IPS DF 4.7 (cell line): Measurements from ENCODE around the gene APOB.

Source experiments
- DNase-seq: peaks from one replicate; pipeline ENCODE4 v3.0.0-alpha.2; 2013; ENCODE audit warnings: low spot score; ENCODE audit errors: extremely low read depth

APOB gene

DNA sequence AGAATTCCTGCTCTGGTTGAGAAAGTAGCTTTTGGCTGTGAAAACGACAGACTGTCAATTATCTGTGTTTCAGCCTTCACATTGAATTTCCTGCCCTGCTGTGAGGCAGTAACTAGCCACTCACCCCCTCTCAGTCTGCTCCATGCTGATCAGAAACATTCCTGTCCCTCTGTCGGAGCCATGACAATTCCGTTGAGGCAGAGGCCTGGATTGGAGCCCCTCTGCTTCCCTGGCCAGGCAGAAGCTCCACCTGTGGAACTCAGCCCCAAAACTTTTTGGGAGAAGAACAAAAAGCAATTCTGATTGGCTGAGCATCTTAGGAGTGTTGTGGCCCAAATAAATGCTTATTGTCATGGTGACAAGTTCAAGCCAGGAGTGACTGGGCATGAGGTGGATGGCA, 60.0 kb downstream of the APOB start:
- DNase-seq = no peak

DNA sequence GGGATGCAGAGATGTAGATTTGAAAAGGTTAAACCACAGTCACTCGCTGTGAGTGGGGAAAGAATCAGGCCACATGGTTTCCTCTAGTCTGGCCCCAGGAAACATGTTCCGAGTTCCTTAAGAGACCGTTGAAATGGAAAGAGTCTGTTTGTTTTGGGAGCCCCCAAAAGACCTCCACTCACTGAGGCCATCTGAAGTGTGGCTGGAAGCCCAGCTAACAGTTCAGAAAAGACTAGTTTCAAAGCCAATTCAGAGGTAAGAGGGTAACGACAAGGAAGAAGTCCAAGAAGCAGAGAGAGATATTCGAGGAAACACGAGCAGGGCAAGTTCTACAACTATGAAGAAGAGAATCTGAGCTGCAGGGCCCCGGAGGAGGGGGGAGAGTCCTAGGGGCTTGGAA, 61.0 kb downstream of the APOB start:
- no peak for DNase-seq

DNA sequence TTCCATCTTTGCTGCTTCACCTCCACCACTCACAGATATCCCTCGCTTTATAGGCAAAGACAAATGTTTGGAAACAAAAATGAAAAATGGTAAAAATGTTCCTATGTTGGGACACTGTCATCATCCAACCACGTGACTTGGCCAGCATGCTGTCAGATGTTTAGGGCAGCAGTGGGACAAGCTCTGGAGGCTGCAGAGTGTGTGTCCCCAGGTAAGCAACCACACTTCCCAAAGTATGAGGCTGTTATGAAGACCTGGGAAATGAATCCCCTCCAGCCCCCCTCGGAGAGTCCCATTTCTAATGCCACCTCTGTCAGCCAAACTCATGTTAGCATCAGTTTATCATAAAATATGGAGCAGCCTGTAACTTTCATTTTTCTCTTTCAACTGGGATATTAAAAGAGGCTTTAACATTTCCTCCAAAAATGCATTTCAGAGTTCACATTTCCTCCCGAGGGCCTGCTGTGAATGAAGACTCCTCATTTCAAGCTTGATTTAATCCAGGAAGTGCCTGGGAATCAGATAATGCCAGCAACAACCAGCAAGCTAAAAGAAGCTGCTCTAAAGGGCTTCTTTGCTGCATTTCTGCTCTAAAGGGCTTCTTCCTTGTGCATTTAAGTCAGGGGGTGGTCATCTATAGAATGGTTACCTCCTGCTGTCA, 66.2 kb downstream of the APOB start:
- DNase-seq = no peak

DNA sequence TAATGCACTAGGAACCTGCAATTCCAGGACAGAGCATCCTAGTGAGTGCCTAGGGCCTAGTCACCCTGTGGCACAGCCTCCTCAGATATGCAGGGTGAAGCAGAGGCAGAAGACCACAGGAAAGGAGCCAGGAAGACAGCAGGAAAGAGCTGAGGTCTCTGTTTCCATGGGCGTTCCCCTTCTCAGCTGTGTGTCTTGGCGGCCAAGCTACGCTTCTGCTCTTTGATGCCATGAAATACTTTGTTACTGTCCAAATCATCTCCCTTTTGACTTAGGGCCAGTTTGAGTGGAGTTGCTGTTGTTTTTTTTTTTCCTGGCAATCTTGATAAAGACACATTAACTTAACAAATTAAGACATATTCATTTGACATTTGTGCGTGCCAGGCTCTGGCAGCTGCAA, 67.3 kb downstream of the APOB start:
- DNase-seq = no peak

DNA sequence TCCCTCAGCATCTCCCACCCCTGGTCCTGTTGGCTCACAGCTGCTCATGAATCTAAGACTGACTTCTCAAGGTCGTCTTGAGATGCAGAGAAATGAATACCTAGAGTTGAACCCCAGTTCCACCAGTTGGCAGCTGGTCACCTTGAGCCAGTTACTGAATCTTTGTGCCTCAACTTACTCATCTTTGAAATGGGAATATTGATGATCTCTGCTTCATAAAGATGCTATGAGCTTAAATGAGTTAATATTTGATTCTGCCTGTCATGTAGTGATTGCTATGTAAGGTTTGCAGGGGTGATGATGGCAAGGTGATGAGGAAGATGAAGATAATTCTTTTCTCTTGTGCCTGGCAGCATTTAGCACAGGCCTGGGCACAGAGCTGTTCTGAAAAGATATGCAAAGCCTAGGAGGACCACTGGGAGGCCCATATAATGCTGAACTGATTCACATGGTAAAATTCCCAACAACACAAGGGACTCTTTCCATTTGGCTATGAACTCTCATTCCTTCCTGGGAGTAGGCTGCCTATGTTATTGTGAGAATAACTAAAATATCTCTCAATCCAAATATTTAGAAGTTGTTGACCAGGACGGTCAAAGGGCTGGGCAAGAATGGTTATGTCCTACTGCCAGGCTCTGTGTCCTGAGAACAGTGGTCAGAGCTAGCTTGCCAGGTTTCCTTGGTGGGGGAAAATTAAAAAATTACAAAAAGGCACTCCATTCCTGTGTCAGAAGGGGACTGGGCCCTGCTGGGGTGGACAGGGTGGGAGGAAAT, 70.9 kb downstream of the APOB start:
- no peak for DNase-seq

DNA sequence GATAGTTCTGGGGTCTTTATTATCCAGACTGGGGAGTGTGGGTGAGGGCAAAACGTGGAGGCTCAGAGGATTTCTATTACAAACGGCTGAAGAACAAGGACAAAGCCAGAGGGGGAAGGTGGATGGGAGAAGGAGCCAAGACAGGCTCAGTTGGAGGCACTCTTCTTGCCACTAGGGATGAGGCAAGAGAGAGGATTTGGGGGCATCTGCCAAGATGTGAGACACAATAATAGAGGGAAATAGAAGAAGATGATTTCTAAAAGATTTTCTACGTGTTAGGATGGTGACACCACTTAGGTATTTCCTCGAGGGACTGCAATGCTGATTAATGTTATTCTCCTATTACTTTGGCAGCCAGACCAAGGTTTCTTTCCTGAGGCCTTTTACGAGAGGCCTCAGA, 71.8 kb downstream of the APOB start:
- no peak for DNase-seq

DNA sequence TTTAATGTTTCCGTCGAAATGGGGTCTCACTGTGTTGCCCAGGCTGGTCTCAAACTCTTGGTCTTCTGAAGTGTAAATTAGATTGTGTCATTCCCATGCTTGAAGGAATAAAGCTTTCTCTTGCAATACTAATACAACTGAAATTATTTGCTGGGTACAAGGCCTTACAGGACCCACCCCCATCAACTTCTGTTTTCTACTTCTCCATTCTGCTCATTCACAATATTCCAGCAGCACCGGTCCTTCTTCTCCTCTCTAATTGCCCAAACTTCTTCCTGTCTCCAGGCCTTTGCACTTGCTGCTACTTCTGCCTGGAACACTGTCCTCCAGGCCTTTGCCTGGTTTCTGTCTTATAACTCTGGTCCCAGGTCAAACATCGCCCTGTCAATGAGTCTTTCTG, 73.8 kb downstream of the APOB start:
- no peak for DNase-seq

DNA sequence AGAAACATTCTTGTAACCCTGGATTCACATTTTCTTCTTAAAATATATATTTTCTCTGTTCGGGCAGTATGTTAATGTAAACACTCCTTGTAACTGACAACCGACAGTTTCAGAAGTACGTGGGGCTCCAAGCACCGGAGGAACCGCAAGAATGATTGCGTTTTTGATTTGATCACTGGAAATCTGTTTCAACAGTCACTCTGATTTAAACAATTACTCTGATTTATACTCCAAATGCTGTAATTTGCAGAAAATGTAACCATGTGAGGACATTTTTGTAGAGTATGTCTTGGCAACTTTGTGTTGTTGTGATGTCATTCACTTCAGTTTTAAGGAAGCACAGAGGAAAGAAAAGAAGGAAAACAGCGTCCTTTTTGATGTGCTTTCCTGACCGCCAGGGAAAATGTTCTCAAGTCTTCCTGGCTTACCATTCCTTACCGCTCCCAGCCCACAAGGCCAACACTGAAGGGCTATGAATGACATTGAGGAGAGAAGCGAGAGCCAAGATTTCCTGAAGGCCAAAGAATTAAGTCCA, 77.7 kb downstream of the APOB start:
- DNase-seq = no peak

DNA sequence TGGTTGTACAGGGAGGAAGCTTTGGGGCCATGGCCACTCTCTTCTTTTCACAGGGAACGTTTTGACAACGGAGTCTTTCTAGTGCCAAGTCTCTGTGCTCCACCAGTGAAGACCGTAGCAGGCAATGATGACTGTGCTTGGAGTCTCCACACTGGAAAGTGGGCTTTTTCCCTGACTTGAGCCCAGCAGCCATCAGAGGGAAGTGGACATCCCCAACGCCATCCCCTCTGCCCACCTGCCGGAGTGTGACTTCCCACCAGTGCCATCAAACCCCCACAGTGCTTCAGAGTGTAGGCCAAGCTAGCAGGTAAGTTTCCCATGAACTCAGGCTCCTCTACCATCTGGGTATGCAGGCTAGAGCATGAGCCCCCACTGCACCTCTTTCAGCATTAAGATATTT, 78.7 kb downstream of the APOB start:
- no peak for DNase-seq

DNA sequence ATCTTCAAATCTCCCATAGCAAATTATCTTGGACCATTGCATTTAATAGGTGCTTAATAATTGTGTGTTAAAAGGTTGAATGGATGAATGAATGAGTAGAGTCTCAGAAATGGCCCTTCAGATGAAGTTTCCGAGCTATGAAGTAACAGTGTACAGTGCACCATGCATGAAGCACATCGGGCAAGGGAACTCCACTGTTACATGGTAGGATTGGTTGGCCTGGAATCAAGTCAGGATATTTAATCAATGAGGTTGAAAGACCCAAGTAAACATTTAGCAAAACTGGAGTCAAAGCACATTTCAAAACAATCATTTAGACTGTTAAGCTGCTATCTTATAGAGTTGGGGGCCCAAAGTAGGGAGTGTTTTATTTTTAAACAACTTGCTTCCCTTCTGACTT, 80.0 kb downstream of the APOB start:
- no peak for DNase-seq

DNA sequence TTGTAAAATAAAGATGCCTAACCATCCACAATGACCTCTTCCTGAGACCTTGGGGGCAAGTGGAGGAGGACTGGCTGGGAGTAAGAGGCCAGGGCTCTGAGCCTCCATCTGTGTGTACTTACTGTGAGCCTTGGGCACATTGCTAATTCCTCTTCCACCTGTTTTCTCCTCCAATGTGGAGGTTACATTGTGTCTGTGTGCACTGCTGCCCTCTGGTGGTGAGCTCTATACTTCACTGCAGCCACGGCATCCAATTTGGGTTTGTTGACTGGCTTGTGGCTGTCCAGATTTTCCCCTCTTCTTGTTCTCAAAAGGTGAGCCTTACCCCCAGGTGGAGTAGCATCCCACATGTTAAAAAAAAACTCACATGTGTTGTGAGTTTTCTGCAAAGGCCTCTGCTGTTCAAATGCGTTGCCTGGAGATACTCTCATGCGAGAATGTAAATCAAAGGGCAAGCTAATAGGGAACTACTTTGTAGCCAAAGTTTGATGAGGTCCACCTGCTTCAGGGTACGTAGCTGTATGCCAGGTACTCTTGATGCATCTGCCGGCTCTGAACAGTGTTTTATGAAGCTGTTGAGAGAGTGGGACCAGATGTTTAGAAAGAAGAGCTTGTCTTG, 80.8 kb downstream of the APOB start:
- peak; percentile 41 for DNase-seq

DNA sequence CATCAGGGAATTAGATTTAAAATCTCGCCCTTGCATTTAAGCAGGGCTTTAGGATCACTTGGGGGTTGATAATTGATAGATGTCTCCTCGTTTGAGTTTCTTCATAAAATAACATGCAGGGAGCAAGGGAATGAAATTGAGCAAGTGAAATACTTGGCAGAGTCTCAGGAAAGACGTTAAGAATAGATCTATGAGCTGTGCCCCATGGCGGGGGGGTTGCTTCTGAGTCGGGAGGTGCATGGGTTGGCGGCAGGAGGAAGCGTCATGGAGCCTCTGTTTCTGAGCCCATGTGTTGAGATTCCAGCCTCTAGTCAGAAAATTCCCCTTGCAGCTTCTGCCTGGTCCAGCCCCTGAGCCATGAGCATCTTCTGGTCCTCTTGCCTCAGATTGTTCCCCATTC, 82.0 kb downstream of the APOB start:
- no peak for DNase-seq

DNA sequence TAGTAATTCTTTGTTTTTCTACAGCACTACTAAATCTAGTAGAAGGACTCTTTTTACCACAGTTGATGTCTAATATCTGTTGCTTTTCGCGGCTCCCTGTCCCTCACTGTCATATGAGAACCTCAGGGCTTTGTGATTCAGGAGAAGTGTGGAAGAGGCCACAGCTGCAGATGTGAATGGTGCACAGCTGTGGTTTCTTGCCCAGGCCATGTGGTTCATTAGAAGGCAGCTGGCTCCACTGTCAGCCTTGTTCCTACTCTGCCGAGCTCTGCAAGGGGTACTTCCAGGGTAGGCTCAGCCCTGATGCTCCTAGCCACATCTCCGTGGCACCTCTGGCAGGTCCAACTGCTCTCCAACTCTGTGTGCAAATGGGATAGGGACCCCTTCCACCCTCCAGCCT, 83.9 kb downstream of the APOB start:
- no peak for DNase-seq

DNA sequence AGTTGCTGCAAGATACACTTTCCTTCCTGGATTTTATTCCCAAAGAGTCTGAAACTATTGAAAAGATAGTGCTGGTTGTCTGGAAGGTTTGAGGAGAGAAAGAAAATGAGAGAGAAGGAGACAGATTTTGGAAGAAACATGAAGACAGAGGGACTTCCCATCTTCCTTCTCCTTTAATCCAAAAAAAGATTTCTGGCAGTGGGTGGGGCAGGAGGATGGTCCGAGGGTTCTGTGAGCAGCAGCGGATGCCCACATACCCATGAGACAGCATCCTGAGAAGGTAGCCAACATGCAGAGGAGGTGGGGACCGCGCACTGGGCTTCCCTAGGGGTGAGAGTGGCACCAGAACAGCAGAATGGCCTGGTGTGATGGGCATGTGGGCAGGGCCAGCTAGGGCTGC, 84.6 kb downstream of the APOB start:
- DNase-seq = no peak

DNA sequence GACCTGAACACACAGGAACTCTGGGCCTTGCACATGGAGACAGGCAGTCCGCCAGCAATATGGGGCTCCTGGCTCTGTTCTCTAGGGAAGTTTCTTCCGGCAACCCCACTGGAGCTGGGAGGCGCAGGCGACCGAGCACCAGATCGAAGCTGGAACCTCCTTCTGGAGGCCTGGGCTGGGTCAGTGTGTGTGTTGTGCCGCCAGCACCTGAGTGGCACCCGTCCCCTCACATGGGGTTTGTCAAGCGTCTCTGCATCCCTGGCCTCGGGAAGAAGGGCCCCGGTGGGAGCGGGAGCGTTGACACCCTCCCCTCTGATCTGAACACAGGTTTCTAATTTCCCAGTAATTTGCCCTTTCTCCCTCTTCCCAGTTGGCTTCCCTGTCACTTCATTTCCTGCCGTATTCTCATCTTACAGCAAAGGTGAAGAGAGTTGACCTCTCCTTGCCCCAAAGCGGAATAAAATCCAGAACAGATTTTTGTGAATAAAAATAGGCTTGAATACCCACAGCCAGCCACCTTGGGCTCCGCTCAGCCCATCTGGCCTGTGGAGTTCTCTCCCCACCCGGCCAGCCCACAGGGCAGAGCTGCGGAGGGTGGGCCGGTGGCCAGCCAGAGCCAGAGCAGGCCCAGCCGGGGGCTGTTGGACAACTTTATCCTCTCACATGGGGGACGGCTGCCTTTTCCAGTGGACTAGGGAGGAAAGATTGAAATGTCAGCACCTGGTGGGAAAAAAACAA, 85.9 kb downstream of the APOB start:
- DNase-seq = no peak

DNA sequence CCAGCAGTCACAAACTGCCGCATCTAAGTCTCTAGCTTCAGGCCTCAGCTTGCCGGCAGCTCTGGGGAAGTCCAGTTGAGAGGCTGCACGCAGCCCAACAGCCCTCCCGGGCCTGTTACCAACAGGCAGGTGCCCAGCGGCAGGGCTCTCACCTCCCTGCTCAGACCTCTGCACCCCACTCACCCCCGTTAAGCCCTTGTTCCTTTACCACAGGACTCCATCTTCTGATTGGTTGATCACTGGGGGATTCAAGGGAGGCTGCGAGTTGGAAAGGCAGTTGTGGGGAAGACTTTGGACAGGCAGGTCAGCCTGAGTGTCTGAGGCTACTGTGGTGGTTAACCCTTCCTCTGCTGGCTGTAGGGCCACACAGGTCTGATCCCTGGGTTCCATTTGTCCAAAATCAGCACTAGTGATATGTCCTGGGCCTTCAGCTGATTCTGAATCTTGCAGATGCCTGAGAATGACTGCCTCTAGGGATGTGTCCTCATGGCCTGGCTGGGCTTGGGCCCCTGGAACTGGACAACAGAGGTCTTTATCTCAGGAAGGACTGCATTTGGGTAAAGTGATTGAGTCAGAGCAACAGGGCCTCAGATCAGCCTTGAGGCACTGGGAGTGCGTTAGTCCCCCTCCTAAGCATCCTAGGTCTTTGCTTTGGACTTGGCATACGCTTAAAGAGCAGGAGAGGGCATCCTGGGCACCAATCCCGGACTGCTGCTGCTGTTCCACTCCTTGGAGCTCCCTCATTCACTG, 88.4 kb downstream of the APOB start:
- DNase-seq = no peak

DNA sequence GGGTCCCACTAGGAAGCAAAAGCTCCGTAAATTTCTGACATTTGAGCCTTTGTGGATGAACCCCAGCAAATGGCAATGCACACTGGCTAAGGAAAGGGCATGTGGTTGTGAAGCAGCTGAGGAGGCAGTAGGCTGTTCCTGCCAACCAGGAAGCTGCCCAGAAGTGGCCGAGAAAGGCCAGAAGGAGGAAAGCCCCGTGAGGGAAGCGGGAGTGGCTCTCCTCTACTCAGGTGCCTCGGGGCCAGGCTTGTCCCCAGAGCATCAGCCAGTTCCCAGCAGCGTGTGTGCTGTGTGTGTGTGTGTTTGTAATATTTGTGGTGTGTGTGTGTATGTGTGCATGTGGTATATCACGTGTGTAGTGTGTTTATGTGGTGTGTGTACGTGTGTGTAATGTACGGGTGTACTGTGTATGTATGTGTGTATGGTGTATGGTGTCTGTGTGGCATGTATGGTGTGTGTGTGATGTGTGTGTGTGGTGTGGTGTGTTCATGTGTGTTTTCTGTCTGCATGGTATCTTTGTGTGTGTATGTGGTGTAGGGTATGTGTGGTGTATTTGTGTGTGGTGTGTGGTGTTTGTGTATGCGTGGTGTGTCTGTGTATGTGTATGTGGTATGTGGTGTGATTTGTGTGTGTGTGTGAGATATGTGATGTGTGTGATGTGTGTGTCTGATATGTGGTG, 90.6 kb downstream of the APOB start:
- no peak for DNase-seq
